Suprapubic skin (tissue), 4 donors: Measurements from ENCODE around the gene YWHAE. TPM values are rescaled to one million over a fixed set of nuclear protein-coding genes. Genes with fewer than 3 reads are reported as not detected.

ENCODE experiments used
- DNase-seq, 2 donors: peaks; one replicate each; pipeline ENCODE4 v3.0.0-alpha.2; 2019; ENCODE audit warnings: low spot score in 2 of 2
- H3K27ac ChIP-seq: fragments of 200-600 bp; sonication (generic); one replicate; pipeline ENCODE4 v1.5.1; 2019
- H3K27me3 ChIP-seq: fragments of 200-600 bp; sonication (generic); one replicate; pipeline ENCODE4 v1.5.1; 2019
- H3K36me3 ChIP-seq: fragments of 200-600 bp; sonication (generic); one replicate; pipeline ENCODE4 v1.5.1; 2019
- H3K4me1 ChIP-seq: fragments of 200-600 bp; sonication (generic); one replicate; pipeline ENCODE4 v1.5.1; 2019
- H3K4me3 ChIP-seq: fragments of 200-600 bp; sonication (generic); one replicate; pipeline ENCODE4 v1.5.1; 2019; ENCODE audit warnings: mild to moderate bottlenecking
- H3K9me3 ChIP-seq: fragments of 200-600 bp; sonication (generic); one replicate; pipeline ENCODE4 v1.5.1; 2019
- EP300 ChIP-seq: sonication (generic); formaldehyde crosslinking; IDR thresholded peaks from one replicate; pipeline ENCODE4 v1.6.1; 2017; ENCODE audit warnings: antibody characterized with exemption
- POLR2A ChIP-seq, 2 donors: fragments of 450-650 bp; IDR thresholded peaks; one replicate each; pipeline ENCODE4 v1.6.1; 2017; ENCODE audit warnings: antibody characterized with exemption in 2 of 2, mild to moderate bottlenecking in 2 of 2, moderate library complexity in 2 of 2
- POLR2AphosphoS5 ChIP-seq, 3 donors: sonication (generic); formaldehyde crosslinking; IDR thresholded peaks; one replicate each; pipeline ENCODE4 v1.6.1; 2017; ENCODE audit warnings: antibody characterized with exemption in 3 of 3
- WGBS: methylation state at CpG from one replicate; pipeline ENCODE4 v1.1.5; 2018; 5-methylcytosine and 5-hydroxymethylcytosine counted together
- total RNA-seq, 4 donors: library from RNA; depleted of rRNA; stranded (reverse); fragments of >200 nt; gene quantifications; one replicate each; pipeline ENCODE4 v1.1.0, GENCODE V29; 2016
- TF ChIP-seq, protein P1 (sequence below), 2 donors: fragments of 200-600 bp in 1 of 2; fragments of 450-650 bp in 1 of 2; sonication (generic) in 1 of 2; IDR thresholded peaks; one replicate each; pipeline ENCODE4 v1.5.1; 2016 to 2019; ENCODE audit warnings: antibody characterized with exemption in 2 of 2, mild to moderate bottlenecking in 1 of 2, moderate library complexity in 1 of 2

Gene YWHAE
- total RNA-seq, 4 donors from 2014 or later, result 467 to 572 (median 520) TPM

DNA sequence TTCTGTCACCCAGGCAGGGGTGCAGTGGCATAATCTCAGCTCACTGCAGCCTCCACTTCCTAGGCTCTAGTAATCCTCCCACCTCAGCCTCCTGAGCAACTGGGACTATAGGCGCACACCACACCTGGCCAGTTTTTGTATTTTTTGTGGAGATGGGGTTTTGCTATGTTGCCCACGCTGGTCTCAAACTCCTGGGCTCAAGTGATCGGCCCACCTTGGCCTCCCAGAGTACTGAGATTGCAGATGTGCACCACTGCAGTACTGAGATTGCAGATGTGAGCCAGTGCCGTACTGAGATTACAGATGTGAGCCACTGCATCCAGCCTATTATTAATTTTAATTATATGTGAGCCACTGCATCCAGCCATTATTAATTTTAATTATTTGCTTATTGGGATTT is 42.2 kb upstream of the YWHAE start:
- H3K27ac ChIP-seq, result no peak overlapping the region
- peaks cover 8% of the 10 kb centered on the region for H3K4me1 ChIP-seq
- no peaks in the 10 kb centered on the region for H3K27me3 ChIP-seq
- H3K9me3 ChIP-seq, result no peaks in the 10 kb centered on the region
- no peak for DNase-seq
- H3K4me3 ChIP-seq, result no peak overlapping the region
- 99% methylated on average over 4 of the region's 4 CpGs for WGBS
- H3K36me3 ChIP-seq, result peaks cover 14% of the 10 kb centered on the region
- no peak for TF ChIP-seq POLR2AphosphoS5 (IDR thresholded peaks at IDR 0.05)

DNA sequence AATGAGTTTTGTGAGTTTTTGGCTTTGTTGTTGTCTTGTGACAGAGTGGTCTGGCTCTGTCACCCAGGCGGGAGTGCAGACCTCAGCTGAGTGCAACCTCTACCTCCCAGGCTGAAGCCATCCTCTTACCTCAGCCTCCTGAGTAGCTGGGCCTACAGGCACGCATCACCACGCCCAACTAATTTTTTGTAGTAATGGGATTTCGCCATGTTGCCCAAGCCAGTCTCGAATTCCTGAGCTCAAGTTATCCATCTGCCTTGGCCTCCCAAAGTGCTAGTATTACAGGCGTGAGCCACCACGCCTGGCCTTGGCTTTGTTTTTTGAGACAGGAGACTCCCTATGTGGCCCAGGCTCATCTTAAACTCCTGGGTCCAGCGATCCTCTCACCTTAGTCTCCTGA is 40.9 kb upstream of the YWHAE start:
- H3K27me3 ChIP-seq, result no peaks in the 10 kb centered on the region
- H3K4me3 ChIP-seq, result no peak overlapping the region
- peaks cover 5% of the 10 kb centered on the region for H3K4me1 ChIP-seq
- 97% methylated on average over 8 of the region's 8 CpGs for WGBS
- TF ChIP-seq POLR2AphosphoS5 (IDR thresholded peaks at IDR 0.05), result no peak
- TF ChIP-seq EP300, result no peak
- TF ChIP-seq POLR2A (IDR thresholded peaks at IDR 0.05), result no peak
- TF ChIP-seq, protein P1, sequence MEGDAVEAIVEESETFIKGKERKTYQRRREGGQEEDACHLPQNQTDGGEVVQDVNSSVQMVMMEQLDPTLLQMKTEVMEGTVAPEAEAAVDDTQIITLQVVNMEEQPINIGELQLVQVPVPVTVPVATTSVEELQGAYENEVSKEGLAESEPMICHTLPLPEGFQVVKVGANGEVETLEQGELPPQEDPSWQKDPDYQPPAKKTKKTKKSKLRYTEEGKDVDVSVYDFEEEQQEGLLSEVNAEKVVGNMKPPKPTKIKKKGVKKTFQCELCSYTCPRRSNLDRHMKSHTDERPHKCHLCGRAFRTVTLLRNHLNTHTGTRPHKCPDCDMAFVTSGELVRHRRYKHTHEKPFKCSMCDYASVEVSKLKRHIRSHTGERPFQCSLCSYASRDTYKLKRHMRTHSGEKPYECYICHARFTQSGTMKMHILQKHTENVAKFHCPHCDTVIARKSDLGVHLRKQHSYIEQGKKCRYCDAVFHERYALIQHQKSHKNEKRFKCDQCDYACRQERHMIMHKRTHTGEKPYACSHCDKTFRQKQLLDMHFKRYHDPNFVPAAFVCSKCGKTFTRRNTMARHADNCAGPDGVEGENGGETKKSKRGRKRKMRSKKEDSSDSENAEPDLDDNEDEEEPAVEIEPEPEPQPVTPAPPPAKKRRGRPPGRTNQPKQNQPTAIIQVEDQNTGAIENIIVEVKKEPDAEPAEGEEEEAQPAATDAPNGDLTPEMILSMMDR (IDR thresholded peaks at IDR 0.05), result no peak
- H3K27ac ChIP-seq, result no peak overlapping the region
- H3K36me3 ChIP-seq, result peaks cover 23% of the 10 kb centered on the region
- no peak for DNase-seq
- H3K9me3 ChIP-seq, result no peaks in the 10 kb centered on the region

DNA sequence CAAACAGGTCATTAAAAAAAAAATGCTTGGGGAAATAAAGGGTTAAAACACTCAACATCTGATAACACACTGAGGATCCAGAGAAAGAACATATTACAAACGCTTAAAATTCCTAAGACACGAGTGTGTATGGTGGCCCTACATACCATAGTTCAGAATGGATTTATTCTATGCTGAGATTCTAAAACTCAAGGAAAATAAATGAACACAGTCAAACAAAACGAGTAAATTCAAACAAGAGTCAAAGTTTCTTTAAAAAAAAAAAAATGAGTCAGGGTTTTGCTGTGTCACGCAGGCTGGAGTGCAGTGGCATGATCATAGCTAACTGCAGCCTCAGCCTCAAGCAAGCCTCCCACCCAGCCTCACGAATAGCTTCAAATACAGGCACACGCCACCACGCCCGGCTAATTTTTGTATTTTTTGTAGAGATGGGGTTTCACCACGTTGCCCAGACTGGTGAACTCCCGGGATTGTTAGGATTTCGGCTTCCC is 38.6 kb upstream of the YWHAE start:
- Histone ChIP-seq H3K9me3 (no peaks in the 10 kb centered on the region), H3K36me3 (peaks cover 40% of the 10 kb centered on the region)

DNA sequence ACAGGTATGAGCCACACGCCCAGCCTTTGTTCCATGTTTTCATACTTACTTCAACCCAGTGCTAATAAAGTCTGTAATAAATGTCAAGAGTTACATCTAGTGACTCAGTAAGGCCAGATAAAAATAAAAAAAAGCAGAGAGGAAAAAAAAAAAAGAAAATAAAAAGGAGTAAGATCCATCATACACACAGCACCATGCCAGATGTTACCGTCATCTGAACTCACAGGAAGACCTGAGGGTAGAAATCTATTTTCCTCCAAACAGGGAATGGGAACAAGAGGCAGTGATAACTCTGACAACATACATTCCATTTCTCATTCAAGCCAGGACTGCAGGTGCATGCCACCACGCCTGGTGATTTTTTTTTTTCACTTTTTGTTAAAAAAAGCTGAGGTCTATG is 35.3 kb upstream of the YWHAE start:
- no peak overlapping the region for H3K4me3 ChIP-seq
- no peak for TF ChIP-seq POLR2AphosphoS5 (IDR thresholded peaks at IDR 0.05)
- TF ChIP-seq EP300, result no peak
- WGBS, result 85% methylated on average over 3 of the region's 3 CpGs
- no peak for DNase-seq
- H3K36me3 ChIP-seq, result peaks cover 41% of the 10 kb centered on the region
- H3K27me3 ChIP-seq, result no peaks in the 10 kb centered on the region
- H3K27ac ChIP-seq, result no peak overlapping the region
- H3K4me1 ChIP-seq, result peaks cover 5% of the 10 kb centered on the region
- H3K9me3 ChIP-seq, result no peaks in the 10 kb centered on the region

More for the DNA sequence above, 38.6 kb upstream of the YWHAE start:
- H3K27ac ChIP-seq, result no peak overlapping the region
- WGBS, result 58% methylated on average over 11 of the region's 11 CpGs
- H3K4me1 ChIP-seq, result peaks cover 5% of the 10 kb centered on the region
- no peak for DNase-seq
- TF ChIP-seq, protein P1 (IDR thresholded peaks at IDR 0.05), result no peak
- H3K4me3 ChIP-seq, result no peak overlapping the region
- no peaks in the 10 kb centered on the region for H3K27me3 ChIP-seq

DNA sequence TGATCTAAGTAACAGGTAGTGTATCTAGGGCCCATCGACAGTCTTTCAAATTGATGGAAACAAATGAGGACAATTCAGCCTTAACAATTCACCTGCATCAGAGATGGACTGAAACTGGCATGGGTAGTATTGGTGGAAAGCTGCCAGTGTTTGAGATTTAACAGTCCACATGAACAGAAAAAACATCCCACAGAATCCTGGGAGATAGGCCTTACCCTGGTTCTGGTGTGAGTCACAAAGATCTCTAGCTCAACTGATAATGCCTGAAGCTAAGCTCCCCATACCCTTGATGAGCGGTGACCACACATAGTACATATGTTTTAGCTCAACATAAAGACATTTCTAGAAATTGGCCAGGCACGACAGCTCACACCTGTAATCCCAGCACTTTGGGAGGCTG is 34.1 kb upstream of the YWHAE start:
- H3K4me1 ChIP-seq, result peaks cover 5% of the 10 kb centered on the region
- no peak overlapping the region for H3K27ac ChIP-seq
- H3K9me3 ChIP-seq, result no peaks in the 10 kb centered on the region
- no peak for DNase-seq
- WGBS, result 89% methylated on average over 3 of the region's 3 CpGs
- TF ChIP-seq POLR2AphosphoS5 (IDR thresholded peaks at IDR 0.05) (no peak), POLR2A (IDR thresholded peaks at IDR 0.05) (no peak), EP300 (no peak)
- TF ChIP-seq, protein P1 (IDR thresholded peaks at IDR 0.05), result no peak
- H3K27me3 ChIP-seq, result no peaks in the 10 kb centered on the region
- H3K36me3 ChIP-seq, result peaks cover 41% of the 10 kb centered on the region
- H3K4me3 ChIP-seq, result no peak overlapping the region

DNA sequence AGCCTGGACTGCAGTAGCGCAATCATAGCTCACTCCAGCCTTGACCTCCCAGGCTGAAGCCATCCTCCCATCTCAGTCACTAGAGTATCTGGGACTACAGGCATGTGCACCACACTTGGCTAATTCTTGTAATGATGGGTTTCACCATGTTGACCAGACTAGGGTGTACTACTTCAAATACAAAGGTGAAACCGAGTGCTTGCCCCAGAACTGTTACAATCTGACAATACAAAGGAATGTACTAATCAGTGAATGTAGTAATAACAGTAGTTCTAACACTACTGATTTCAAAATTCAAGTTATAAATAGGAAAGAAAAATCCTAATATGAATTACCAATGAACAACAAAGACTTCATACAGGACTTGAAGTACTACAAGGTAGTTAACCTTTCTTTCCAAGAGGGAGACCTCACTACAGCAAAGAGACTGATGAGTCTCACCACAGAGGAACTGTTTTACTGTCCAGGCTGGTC is 31.6 kb upstream of the YWHAE start:
- no peaks in the 10 kb centered on the region for H3K4me1 ChIP-seq

More for the DNA sequence above, 31.6 kb upstream of the YWHAE start:
- TF ChIP-seq, protein P1 (IDR thresholded peaks at IDR 0.05), result no peak
- TF ChIP-seq POLR2AphosphoS5 (IDR thresholded peaks at IDR 0.05) (no peak), POLR2A (IDR thresholded peaks at IDR 0.05) (no peak), EP300 (no peak)
- Histone ChIP-seq H3K27ac (no peak overlapping the region), H3K4me3 (no peak overlapping the region), H3K27me3 (no peaks in the 10 kb centered on the region), H3K36me3 (peaks cover 39% of the 10 kb centered on the region), H3K9me3 (no peaks in the 10 kb centered on the region)
- WGBS, result 90% methylated on average over 2 of the region's 2 CpGs
- no peak for DNase-seq
